B cell (primary cell): ENCODE data around the gene DDX10. TPM values are rescaled to one million over a fixed set of nuclear protein-coding genes. Genes with fewer than 3 reads are reported as not detected.

Source experiments
- ATAC-seq: fragments of 200-7000 bp; cut with Tn5 transposase; one replicate; pipeline ENCODE4 v1.10.0; 2021; ENCODE audit warnings: low read depth, mild to moderate bottlenecking, moderate number of reproducible peaks, moderate library complexity
- CTCF ChIA-PET: fragments of 350-600 bp; sonication (Branson Sonifier 250); formaldehyde crosslinking; loops from one replicate; lab custom pipeline; 2021; ENCODE audit warnings: antibody characterized with exemption, inconsistent platforms; lab: Charles Lee
- POLR2A ChIA-PET: fragments of 350-600 bp; sonication (Branson Sonifier 250); formaldehyde crosslinking; loops from one replicate; lab custom pipeline; 2021; ENCODE audit warnings: antibody characterized with exemption; lab: Charles Lee
- DNase-seq: peaks from one replicate; pipeline ENCODE4 v3.0.0; 2013
- H2AFZ ChIP-seq: 2 replicates; pipeline ENCODE4 v1.6.1; 2012; ENCODE audit warnings: mild to moderate bottlenecking, low read depth, low read length; ENCODE audit not compliant: insufficient read depth, poor library complexity, severe bottlenecking
- H3K27ac ChIP-seq, 2 donors: 1 replicate in 1 of 2; 2 replicates in 1 of 2; pipeline ENCODE4 v1.5.1; 2012 to 2013; ENCODE audit warnings: low read length in 2 of 2, mild to moderate bottlenecking in 2 of 2, moderate library complexity in 1 of 2
- H3K27me3 ChIP-seq, 4 experiments: fragments of 200-600 bp in 1 of 4; sonication (generic) in 1 of 4; replicated peaks in 1 of 4; 1 replicate in 2 of 4; 2 replicates in 2 of 4; pipeline versions ENCODE4 v1.6.1 to v1.7.0; 2013 to 2016; ENCODE audit warnings: low read length in 3 of 4, mild to moderate bottlenecking in 2 of 4, mixed read lengths in 1 of 4, moderate library complexity in 1 of 4; ENCODE audit not compliant: insufficient read depth in 4 of 4, control insufficient read depth in 3 of 4; ENCODE audit errors: control extremely low read depth in 1 of 4
- H3K36me3 ChIP-seq, 2 experiments: replicated peaks in 1 of 2; 1 replicate in 1 of 2; 2 replicates in 1 of 2; pipeline versions ENCODE4 v1.6.1 to v1.7.1; 2013; ENCODE audit warnings: low read length in 1 of 2; ENCODE audit not compliant: insufficient read depth in 2 of 2, control insufficient read depth in 1 of 2; ENCODE audit errors: control extremely low read depth in 1 of 2, extremely low read depth in 1 of 2
- H3K4me1 ChIP-seq, 2 donors: fragments of 200-600 bp in 1 of 2; sonication (generic) in 1 of 2; 1 replicate in 1 of 2; 2 replicates in 1 of 2; pipeline versions ENCODE4 v1.5.1 to v1.6.1; 2013 to 2017; ENCODE audit warnings: low read length in 2 of 2; ENCODE audit not compliant: control insufficient read depth in 2 of 2, insufficient read depth in 2 of 2
- H3K4me2 ChIP-seq: replicated peaks from 2 replicates; pipeline ENCODE3; 2012; ENCODE audit warnings: mild to moderate bottlenecking, low read depth, low read length; ENCODE audit not compliant: poor library complexity, severe bottlenecking
- H3K4me3 ChIP-seq, 5 experiments: fragments of 200-600 bp in 1 of 5; sonication (generic) in 1 of 5; 1 replicate in 3 of 5; 2 replicates in 2 of 5; pipeline versions ENCODE4 v1.5.1 to v1.7.0; 2011 to 2016; ENCODE audit warnings: low read length in 4 of 5, mild to moderate bottlenecking in 4 of 5, low read depth in 2 of 5, control low read depth in 1 of 5, moderate library complexity in 1 of 5; ENCODE audit not compliant: insufficient read depth in 1 of 5; ENCODE audit errors: control extremely low read depth in 1 of 5, extremely low read depth in 1 of 5
- H3K79me2 ChIP-seq: fragments of 200-600 bp; sonication (generic); one replicate; pipeline ENCODE4 v1.6.0; 2016; ENCODE audit warnings: low read length; ENCODE audit not compliant: control insufficient read depth, insufficient read depth
- H3K9ac ChIP-seq: fragments of 200-600 bp; sonication (generic); 2 replicates; pipeline ENCODE4 v1.6.1; 2017; ENCODE audit warnings: mild to moderate bottlenecking, low read length, moderate library complexity
- H3K9me3 ChIP-seq, 3 donors: one replicate each; pipeline versions ENCODE4 v1.6.1 to v1.7.1; 2013; ENCODE audit warnings: low read length in 2 of 3; ENCODE audit not compliant: control insufficient read depth in 2 of 3, insufficient read depth in 1 of 3; ENCODE audit errors: control extremely low read depth in 1 of 3
- H4K20me1 ChIP-seq: 2 replicates; pipeline ENCODE4 v1.6.0; 2012; ENCODE audit warnings: mild to moderate bottlenecking, low read length; ENCODE audit not compliant: insufficient read depth, control insufficient read depth, poor library complexity, severe bottlenecking
- H3K27ac Mint-ChIP-seq: one replicate; pipeline ENCODE4 v1.8.0; 2021; ENCODE audit warnings: mixed read lengths
- H3K27me3 Mint-ChIP-seq: one replicate; pipeline ENCODE4 v1.8.0; 2021; ENCODE audit warnings: mixed read lengths
- H3K4me1 Mint-ChIP-seq: one replicate; pipeline ENCODE4 v1.8.0; 2021; ENCODE audit warnings: mixed read lengths
- H3K4me3 Mint-ChIP-seq: one replicate; pipeline ENCODE4 v1.8.0; 2021; ENCODE audit warnings: mixed read lengths
- H3K9me3 Mint-ChIP-seq: one replicate; pipeline ENCODE4 v1.8.0; 2022; ENCODE audit warnings: mixed read lengths; ENCODE audit not compliant: insufficient read depth
- CTCF ChIP-seq: fragments of 200-600 bp; IDR thresholded peaks from one replicate; pipeline ENCODE4 v1.8.0; 2022; ENCODE audit warnings: antibody characterized with exemption, mild to moderate bottlenecking
- EZH2 ChIP-seq: IDR thresholded peaks from 2 replicates; pipeline ENCODE4 v1.6.1; 2012; ENCODE audit warnings: borderline replicate concordance, low read depth, mild to moderate bottlenecking, moderate library complexity, low read length; ENCODE audit not compliant: insufficient read depth, poor library complexity, severe bottlenecking
- WGBS: methylation state at CpG from one replicate; pipeline ENCODE4 v1.1.5; 2013; ENCODE audit warnings: missing lambda C conversion rate; ENCODE audit not compliant: insufficient coverage; 5-methylcytosine and 5-hydroxymethylcytosine counted together
- intact Hi-C: fragments of 100-400 bp; cut with micrococcal nuclease; formaldehyde crosslinking; loops from one replicate; pipeline ENCODE4 v1.10.0; 2022
- polyA plus RNA-seq: library from polyadenylated mRNA; depleted of rRNA; stranded (reverse); fragments of >200 nt; gene quantifications from 2 replicates; pipeline ENCODE4 v1.2.3, GENCODE V29; 2012
- total RNA-seq, 2 donors: library from RNA; stranded (reverse); fragments of 120-200 nt in 1 of 2; gene quantifications; 1 replicate in 1 of 2; 2 replicates in 1 of 2; pipeline versions ENCODE4 v1.2.3 to v1.2.4, GENCODE V29; 2013 to 2022

The DDX10 gene
- total and polyA plus RNA-seq, 2 donors (not counting 1 experiment from before 2014, with no cell fraction given) = 15.6 to 30.6 TPM

- CTCF ChIA-PET = interaction anchor here (0.6 kb wide), 1 partner anchor 12 kb away, joined by 3 read pairs; no protein-coding TSS in a partner anchor
- Histone ChIP-seq H3K4me3 (no peak overlapping the region), H2AFZ (no peak overlapping the region), H3K79me2 (no peaks in the 10 kb centered on the region), H3K4me1 (no peaks in the 10 kb centered on the region), H3K36me3 (peaks cover 0 to 8% of the 10 kb centered on the region in 2 experiments), H3K9me3 (no peaks in the 10 kb centered on the region), H3K4me2 (no peak overlapping the region), H4K20me1 (no peaks in the 10 kb centered on the region), H3K27me3 (no peaks in the 10 kb centered on the region), H3K27ac (no peak overlapping the region), H3K9ac (no peak overlapping the region)
- Mint-ChIP-seq H3K27me3 (no peaks in the 10 kb centered on the region), H3K4me1 (no peaks in the 10 kb centered on the region), H3K9me3 (no peaks in the 10 kb centered on the region), H3K27ac (no peak overlapping the region), H3K4me3 (no peak overlapping the region)
- TF ChIP-seq CTCF (no peak), EZH2 (no peak)
- POLR2A ChIA-PET = no interaction called here
- intact Hi-C loops = no loop called here
- no peak for ATAC-seq
- DNase-seq = no peak
Measured at GRCh38 chr11:108914981-108915380, 250.1 kb downstream of the DDX10 start.

DNA sequence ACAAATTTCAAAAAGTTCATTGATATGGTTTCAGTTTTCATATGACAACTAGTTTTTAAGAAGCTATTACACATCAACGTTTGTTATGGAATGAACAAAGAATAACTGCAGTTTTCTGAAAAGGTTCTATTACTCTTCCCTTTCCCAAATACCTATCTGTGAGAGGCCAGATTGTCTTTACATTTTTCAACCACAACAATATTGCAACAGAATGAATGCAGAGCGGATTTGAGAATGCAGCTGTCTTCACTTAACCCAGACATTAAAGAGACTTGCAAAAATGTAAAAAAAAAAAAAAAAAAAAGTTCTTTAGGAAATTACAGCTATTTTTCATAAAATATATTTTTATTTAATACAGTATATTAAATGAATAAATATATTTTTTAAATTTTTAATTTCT lies 250.8 kb downstream of the DDX10 start:
- Histone ChIP-seq H3K4me3 (no peak overlapping the region), H3K27ac (no peak overlapping the region), H3K79me2 (no peaks in the 10 kb centered on the region), H3K4me2 (no peak overlapping the region), H3K4me1 (no peaks in the 10 kb centered on the region), H4K20me1 (no peaks in the 10 kb centered on the region), H3K36me3 (peaks cover 0 to 13% of the 10 kb centered on the region in 2 experiments), H2AFZ (no peak overlapping the region), H3K27me3 (no peaks in the 10 kb centered on the region), H3K9ac (no peak overlapping the region), H3K9me3 (no peaks in the 10 kb centered on the region)
- intact Hi-C loops = no loop called here
- H3K4me1 Mint-ChIP-seq = no peaks in the 10 kb centered on the region
- no peak for ATAC-seq
- no peak overlapping the region for H3K27ac Mint-ChIP-seq
- no peaks in the 10 kb centered on the region for H3K9me3 Mint-ChIP-seq
- H3K27me3 Mint-ChIP-seq = no peaks in the 10 kb centered on the region
- no peak for TF ChIP-seq CTCF
- TF ChIP-seq EZH2 = no peak
- no peak overlapping the region for H3K4me3 Mint-ChIP-seq
- POLR2A ChIA-PET = no interaction called here
- CTCF ChIA-PET = no interaction called here
- no peak for DNase-seq
- WGBS = no CpG with 5 or more reads among the region's 2 CpGs
